ENCODE results near the gene ZNRF3.

DNA sequence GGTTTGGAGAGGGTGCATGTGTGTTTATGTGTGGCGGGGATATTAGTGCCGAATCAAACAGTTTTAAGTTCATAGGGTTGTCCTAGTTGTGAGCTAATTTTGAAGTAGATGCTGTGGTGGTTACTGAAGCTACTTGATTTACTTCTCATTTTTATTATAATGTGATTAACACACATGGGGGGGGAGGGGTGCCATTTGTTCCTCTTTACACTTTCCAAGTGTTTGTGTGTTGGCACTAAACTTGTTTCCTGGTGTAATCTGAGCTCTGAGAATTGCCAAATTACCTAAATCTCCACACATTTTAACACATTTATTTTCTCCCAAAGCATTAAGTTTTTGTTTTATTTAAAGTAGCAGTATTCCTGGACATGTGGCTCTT, 60.1 kb downstream of the ZNRF3 start:
- TF ChIP-seq CTCF (IDR thresholded peaks at IDR 0.05; ENCODE audit: low read depth, low read length): no peak
- TF ChIP-seq EZH2phosphoT487 (IDR thresholded peaks at IDR 0.05; ENCODE audit: low read depth): no peak
